HepG2 (cell line): ENCODE measurements around the gene ZNF506. TPM values are rescaled to one million over a fixed set of nuclear protein-coding genes. Genes with fewer than 3 reads are reported as not detected.
"Not testable (repeated sequence)": the region's sequence is repeated elsewhere in the genome, so short reads cannot be mapped to it uniquely, and the experiment has no call there.

Source experiments
- ATAC-seq: fragments of 200-7000 bp; cut with Tn5 transposase; 3 replicates; pipeline ENCODE4 v1.9.1; 2020; ENCODE audit warnings: mild to moderate bottlenecking, moderate library complexity
- BruUV-seq: library from RNA; stranded (reverse); fragments of 400-500 nt; replicated peaks from 2 replicates; lab custom pipeline; 2021; lab: Mats Ljungman, UMichigan
- CTCF ChIA-PET: fragments of 300-600 bp; formaldehyde crosslinking; extraction: SDS; loops from one replicate; lab custom pipeline; 2021; ENCODE audit warnings: low total read pairs, inconsistent platforms, low intra/inter-chr PET ratio; lab: Yijun Ruan, JAX
- POLR2A ChIA-PET: fragments of 350-600 bp; sonication (Branson Sonifier 250); formaldehyde crosslinking; loops from one replicate; lab custom pipeline; 2020; ENCODE audit warnings: antibody characterized with exemption, inconsistent platforms; lab: Yijun Ruan, JAX
- DNase-seq: peaks from one replicate; pipeline ENCODE4 v3.0.0-alpha.2; 2015; ENCODE audit warnings: low spot score
- FAIRE-seq: peaks from 3 replicates; lab custom pipeline; 2011; peaks lifted over from hg19 to GRCh38; lab: Jason Lieb, UNC
- H2AFZ ChIP-seq: one replicate; pipeline ENCODE4 v1.6.1; 2011; ENCODE audit warnings: low read length, inconsistent platforms
- H3K27ac ChIP-seq: fragments of 300-600 bp; 3 replicates; pipeline ENCODE4 v1.8.0; 2011; ENCODE audit warnings: mixed run types, mild to moderate bottlenecking, mixed read lengths, low read length, inconsistent platforms; ENCODE audit not compliant: insufficient read depth; ENCODE audit errors: extremely low read length
- H3K27me3 ChIP-seq, 2 experiments: fragments of 200-600 bp in 1 of 2; 2 replicates in 1 of 2; 3 replicates in 1 of 2; pipeline versions ENCODE4 v1.6.0 to v1.8.0; 2011; ENCODE audit warnings: low read length in 2 of 2, mild to moderate bottlenecking in 2 of 2, moderate library complexity in 2 of 2, inconsistent platforms in 1 of 2; ENCODE audit not compliant: insufficient read depth in 2 of 2, control insufficient read depth in 1 of 2
- H3K36me3 ChIP-seq, 2 experiments: fragments of 200-600 bp in 1 of 2; replicated peaks in 1 of 2; 2 replicates in 1 of 2; 3 replicates in 1 of 2; pipeline versions ENCODE4 v1.5.1 to v1.8.0; 2011; ENCODE audit warnings: low read length in 2 of 2, inconsistent platforms in 1 of 2; ENCODE audit not compliant: insufficient read depth in 2 of 2, control insufficient read depth in 1 of 2
- H3K4me1 ChIP-seq: 2 replicates; pipeline ENCODE4 v1.5.1; 2012; ENCODE audit warnings: low read length, inconsistent platforms; ENCODE audit not compliant: insufficient read depth
- H3K4me2 ChIP-seq: 2 replicates; pipeline ENCODE4 v1.6.0; 2011; ENCODE audit warnings: low read depth, low read length, inconsistent platforms
- H3K4me3 ChIP-seq, 3 experiments: fragments of 200-600 bp in 1 of 3; sonication (generic), shearing (Covaris generic) in 1 of 3; replicated peaks in 1 of 3; 2 replicates each; pipeline ENCODE4 v1.5.1; 2011 to 2016; ENCODE audit warnings: low read length in 3 of 3, inconsistent platforms in 2 of 3, low read depth in 2 of 3, mild to moderate bottlenecking in 2 of 3, control low read depth in 1 of 3, mixed read lengths in 1 of 3; ENCODE audit not compliant: insufficient read depth in 1 of 3
- H3K79me2 ChIP-seq: one replicate; pipeline ENCODE4 v1.6.1; 2011; ENCODE audit warnings: low read length, inconsistent platforms; ENCODE audit not compliant: insufficient read depth
- H3K9ac ChIP-seq: 2 replicates; pipeline ENCODE4 v1.6.0; 2011; ENCODE audit warnings: mild to moderate bottlenecking, low read depth, low read length, inconsistent platforms; ENCODE audit not compliant: insufficient read depth
- H3K9me3 ChIP-seq: 2 replicates; pipeline ENCODE4 v1.5.1; 2012; ENCODE audit warnings: mild to moderate bottlenecking, low read length
- H4K20me1 ChIP-seq: 2 replicates; pipeline ENCODE4 v1.6.0; 2011; ENCODE audit warnings: inconsistent platforms, mild to moderate bottlenecking, low read length, moderate library complexity; ENCODE audit not compliant: insufficient read depth
- FOXM1 ChIP-seq: sonication (generic); formaldehyde crosslinking; IDR thresholded peaks from 2 replicates; pipeline ENCODE4 v1.5.0; 2020; ENCODE audit warnings: missing genetic modification reagents
- GZF1 ChIP-seq: sonication (generic); formaldehyde crosslinking; IDR thresholded peaks from 2 replicates; pipeline ENCODE4 v1.5.1; 2020; ENCODE audit warnings: mild to moderate bottlenecking, missing genetic modification reagents
- HMG20B ChIP-seq: conservative IDR thresholded peaks from 2 replicates; pipeline ENCODE4 v1.6.1; 2016; ENCODE audit warnings: missing genetic modification reagents, missing compliant biosample characterization
- KDM5B ChIP-seq: sonication (generic); formaldehyde crosslinking; IDR thresholded peaks from 2 replicates; pipeline ENCODE4 v1.4.0; 2020; ENCODE audit warnings: missing genetic modification reagents, mild to moderate bottlenecking, borderline replicate concordance
- MATR3 ChIP-seq: sonication (generic); formaldehyde crosslinking; IDR thresholded peaks from 2 replicates; pipeline ENCODE4 v1.4.0; 2020; ENCODE audit warnings: missing genetic modification reagents
- PRPF4 ChIP-seq: fragments of 200-400 bp; formaldehyde crosslinking; IDR thresholded peaks from 2 replicates; pipeline ENCODE4 v1.6.1; 2016; ENCODE audit warnings: low read length, low read depth; ENCODE audit not compliant: poor library complexity, severe bottlenecking
- REXO4 ChIP-seq: sonication (generic); formaldehyde crosslinking; IDR thresholded peaks from 2 replicates; pipeline ENCODE4 v1.8.0; 2022; ENCODE audit warnings: missing genetic modification reagents, mild to moderate bottlenecking, borderline replicate concordance
- USF2 ChIP-seq, 2 experiments: sonication (generic) in 1 of 2; formaldehyde crosslinking in 1 of 2; IDR thresholded peaks; 2 replicates each; pipeline versions ENCODE4 v1.5.1 to v1.6.1; 2011 to 2020; ENCODE audit warnings: borderline replicate concordance in 1 of 2, low read depth in 1 of 2, low read length in 1 of 2, mild to moderate bottlenecking in 1 of 2, missing genetic modification reagents in 1 of 2, moderate library complexity in 1 of 2
- ZKSCAN1 ChIP-seq: fragments of 150-350 bp; IDR thresholded peaks from 2 replicates; pipeline ENCODE4 v1.6.1; 2014; ENCODE audit warnings: low read length
- ZKSCAN5 ChIP-seq: sonication (generic); formaldehyde crosslinking; IDR thresholded peaks from 2 replicates; pipeline ENCODE4 v1.5.1; 2020; ENCODE audit warnings: mild to moderate bottlenecking, missing genetic modification reagents
- ZNF10 ChIP-seq: sonication (generic); formaldehyde crosslinking; IDR thresholded peaks from 2 replicates; pipeline ENCODE4 v1.4.0; 2020; ENCODE audit warnings: mild to moderate bottlenecking, low read depth, missing genetic modification reagents, borderline replicate concordance
- ZNF263 ChIP-seq: sonication (generic); formaldehyde crosslinking; IDR thresholded peaks from 2 replicates; pipeline ENCODE4 v1.4.0; 2020; ENCODE audit warnings: missing genetic modification reagents
- ZNF431 ChIP-seq: sonication (generic); formaldehyde crosslinking; IDR thresholded peaks from 2 replicates; pipeline ENCODE4 v1.9.0; 2022; ENCODE audit warnings: missing genetic modification reagents, low read depth, mild to moderate bottlenecking, borderline replicate concordance
- ZNF562 ChIP-seq: sonication (generic); formaldehyde crosslinking; IDR thresholded peaks from 2 replicates; pipeline ENCODE4 v1.8.0; 2022; ENCODE audit warnings: missing genetic modification reagents, borderline replicate concordance
- ZNF580 ChIP-seq: IDR thresholded peaks from 2 replicates; pipeline ENCODE4 v1.6.1; 2016; ENCODE audit warnings: low read depth, borderline replicate concordance
- WGBS: methylation state at CpG from one replicate; pipeline ENCODE4 v1.1.6; 2017; ENCODE audit warnings: low lambda C conversion rate; 5-methylcytosine and 5-hydroxymethylcytosine counted together
- in situ Hi-C: cut with HindIII; loops from 2 replicates; pipeline ENCODE4 v1.10.0; 2017; ENCODE audit warnings: low pct_unique_long_range_greater_than_20kb; ENCODE audit not compliant: extremely low pct_ligation_motif_present
- intact Hi-C: fragments of 100-400 bp; cut with micrococcal nuclease; formaldehyde crosslinking; loops from one replicate; pipeline ENCODE4 v1.10.0; 2022; ENCODE audit not compliant: unreplicated experiment
- polyA plus RNA-seq, 8 experiments: library from polyadenylated mRNA; depleted of rRNA in 3 of 8; stranded (reverse) in 7 of 8; unstranded in 1 of 8; fragments of >200 nt; fragmentation: Illumina TruSeq in 4 of 8; extraction: Trizol in 4 of 8; gene quantifications; 2 replicates each; pipeline versions ENCODE4 v1.2.1 to v1.2.3, GENCODE V29; 2011 to 2016; ENCODE audit warnings: low read depth in 4 of 8, missing spikeins in 1 of 8, mixed read lengths in 1 of 8; ENCODE audit not compliant: insufficient read depth in 1 of 8
- total RNA-seq, 5 experiments: library from RNA; depleted of rRNA; stranded (reverse); fragments of >200 nt; fragmentation: Illumina TruSeq; extraction: Trizol; gene quantifications; 2 replicates each; pipeline ENCODE4 v1.2.3, GENCODE V29; 2016; ENCODE audit warnings: low read depth in 1 of 5

Gene ZNF506
- total and polyA plus RNA-seq, 2 of the 13 experiments (the other 11 are each of a cell fraction or from before 2014, with no cell fraction given) = not detected

GRCh38 chr19:19788015-19788414 is 33.5 kb downstream of the ZNF506 start (continued):
- no peak for TF ChIP-seq REXO4 (CRISPR knock-in tag)
- TF ChIP-seq GZF1 (CRISPR knock-in tag) = no peak
- no peak for TF ChIP-seq ZNF580 (CRISPR knock-in tag)
- TF ChIP-seq ZNF562 (CRISPR knock-in tag) = no peak
- TF ChIP-seq ZNF10 = no peak
- TF ChIP-seq HMG20B (CRISPR knock-in tag) = no peak

GRCh38 chr19:19785476-19785875 is 36.1 kb downstream of the ZNF506 start:
- FAIRE-seq, H3K27ac ChIP-seq, in situ Hi-C loops, H3K79me2 ChIP-seq, intact Hi-C loops, H3K4me3 ChIP-seq, H3K9ac ChIP-seq, CTCF ChIA-PET, BruUV-seq, H2AFZ ChIP-seq, H3K9me3 ChIP-seq, H4K20me1 ChIP-seq, DNase-seq, H3K4me2 ChIP-seq, H3K4me1 ChIP-seq, POLR2A ChIA-PET, H3K27me3 ChIP-seq, ATAC-seq: not testable (repeated sequence)
- H3K36me3 ChIP-seq = peaks cover 1 to 16% of the 10 kb centered on the region in 2 experiments; a peak in 2 of 5 replicates
- 98% methylated on average over 14 of the region's 19 CpGs for WGBS

- no peak overlapping the region for H3K4me3 ChIP-seq
- H3K9me3 ChIP-seq = no peaks in the 10 kb centered on the region
- no peaks in the 10 kb centered on the region for H4K20me1 ChIP-seq
- peaks cover 3% of the 10 kb centered on the region for H3K79me2 ChIP-seq
- no peaks in the 10 kb centered on the region for H3K27me3 ChIP-seq
- H2AFZ ChIP-seq = no peak overlapping the region
- WGBS = 95% methylated on average over 2 of the region's 2 CpGs
- in situ Hi-C loops = no loop called here
- CTCF ChIA-PET = no interaction called here
- DNase-seq (no peak), FAIRE-seq (no peak)
- H3K4me2 ChIP-seq = no peak overlapping the region
- H3K9ac ChIP-seq = no peak overlapping the region
- no peak for TF ChIP-seq ZNF263 (CRISPR knock-in tag)
- no peak for TF ChIP-seq ZNF431 (CRISPR knock-in tag)
- no peak for TF ChIP-seq PRPF4
- no peak for TF ChIP-seq USF2 (IDR thresholded peaks at IDR 0.05; ENCODE audit: low read depth, low read length)
- TF ChIP-seq USF2 (CRISPR knock-in tag; IDR thresholded peaks at IDR 0.05; ENCODE audit: borderline replicate concordance) = no peak
- TF ChIP-seq MATR3 = no peak
- no peak for TF ChIP-seq ZKSCAN5 (CRISPR knock-in tag)
- no peak for TF ChIP-seq ZKSCAN1
- no peak for TF ChIP-seq KDM5B
- no peak for TF ChIP-seq FOXM1 (CRISPR knock-in tag)
- TF ChIP-seq, all 625 proteins: peak for 0
- POLR2A ChIA-PET = no interaction called here
- no peak overlapping the region for H3K27ac ChIP-seq
- peaks cover 0 to 7% of the 10 kb centered on the region in 2 experiments; a peak in 1 of 5 replicates for H3K36me3 ChIP-seq
- H3K4me1 ChIP-seq = peaks cover 14% of the 10 kb centered on the region
- BruUV-seq = no TSS peak
- intact Hi-C loops = no loop called here
- ATAC-seq = no peak
Observed at GRCh38 chr19:19782783-19783182, 38.8 kb downstream of the ZNF506 start.
